Activated T-cell treated with anti-CD3 and anti-CD28 coated beads for 1 hour (primary cell): ENCODE data around the gene ABCA13.
"Not testable (repeated sequence)": the region's sequence is repeated elsewhere in the genome, so short reads cannot be mapped to it uniquely, and the experiment has no call there.

Experiments used
- DNase-seq: peaks from one replicate; pipeline ENCODE4 v3.0.0-alpha.2; 2020; ENCODE audit warnings: low read depth

ABCA13 gene

GRCh38 chr7:48176356-48176893 is 5.2 kb downstream of the ABCA13 start:
- no peak for DNase-seq

- DNase-seq, result no peak
Measured at GRCh38 chr7:48177271-48177670, 6.0 kb downstream of the ABCA13 start.

GRCh38 chr7:48179496-48180030 is 8.3 kb downstream of the ABCA13 start:
- no peak for DNase-seq

GRCh38 chr7:48180981-48181380 is 9.7 kb downstream of the ABCA13 start:
- DNase-seq, result no peak

GRCh38 chr7:48182718-48183369 is 11.6 kb downstream of the ABCA13 start:
- DNase-seq, result no peak

GRCh38 chr7:48183370-48183743 is 12.1 kb downstream of the ABCA13 start:
- DNase-seq, result no peak

GRCh38 chr7:48183965-48184364 is 12.7 kb downstream of the ABCA13 start:
- no peak for DNase-seq

- DNase-seq, result no peak
Measured at GRCh38 chr7:48188776-48189520, 17.7 kb downstream of the ABCA13 start.

- DNase-seq, result no peak
Measured at GRCh38 chr7:48192996-48193395, 21.7 kb downstream of the ABCA13 start.

- no peak for DNase-seq
Measured at GRCh38 chr7:48193421-48193820, 22.2 kb downstream of the ABCA13 start.

- not testable (repeated sequence) for DNase-seq
Measured at GRCh38 chr7:48200946-48201589, 29.8 kb downstream of the ABCA13 start.

- DNase-seq, result not testable (repeated sequence)
Measured at GRCh38 chr7:48202916-48203315, 31.7 kb downstream of the ABCA13 start.

- no peak for DNase-seq
Measured at GRCh38 chr7:48207155-48207675, 36.0 kb downstream of the ABCA13 start.

- no peak for DNase-seq
Measured at GRCh38 chr7:48209004-48209600, 37.8 kb downstream of the ABCA13 start.

- DNase-seq, result no peak
Measured at GRCh38 chr7:48213226-48213625, 42.0 kb downstream of the ABCA13 start.

- DNase-seq, result no peak
Measured at GRCh38 chr7:48217266-48217665, 46.0 kb downstream of the ABCA13 start.

- DNase-seq, result no peak
Measured at GRCh38 chr7:48217753-48218152, 46.5 kb downstream of the ABCA13 start.

- DNase-seq, result no peak
Measured at GRCh38 chr7:48224042-48224441, 52.8 kb downstream of the ABCA13 start.

- no peak for DNase-seq
Measured at GRCh38 chr7:48225101-48225500, 53.8 kb downstream of the ABCA13 start.

- DNase-seq, result no peak
Measured at GRCh38 chr7:48237354-48237753, 66.1 kb downstream of the ABCA13 start.

- no peak for DNase-seq
Measured at GRCh38 chr7:48242846-48243245, 71.6 kb downstream of the ABCA13 start.

GRCh38 chr7:48244864-48245271 is 73.6 kb downstream of the ABCA13 start:
- DNase-seq, result no peak
